GOT3 (cell line): ENCODE measurements around the gene ONECUT2.

ENCODE experiments used
- DNase-seq: peaks from one replicate; lab custom pipeline; 2025; ENCODE audit warnings: mixed read lengths; lab: John Stamatoyannopoulos, UW

ONECUT2 gene

GRCh38 chr18:57431467-57432080, 3.6 kb upstream of the ONECUT2 start:
- no peak for DNase-seq

- DNase-seq: no peak
Observed at GRCh38 chr18:57432140-57432539, 3.0 kb upstream of the ONECUT2 start.

- no peak for DNase-seq
Observed at GRCh38 chr18:57432751-57433400, 2.3 kb upstream of the ONECUT2 start.

GRCh38 chr18:57433482-57433881, 1.7 kb upstream of the ONECUT2 start:
- DNase-seq: no peak

DNA sequence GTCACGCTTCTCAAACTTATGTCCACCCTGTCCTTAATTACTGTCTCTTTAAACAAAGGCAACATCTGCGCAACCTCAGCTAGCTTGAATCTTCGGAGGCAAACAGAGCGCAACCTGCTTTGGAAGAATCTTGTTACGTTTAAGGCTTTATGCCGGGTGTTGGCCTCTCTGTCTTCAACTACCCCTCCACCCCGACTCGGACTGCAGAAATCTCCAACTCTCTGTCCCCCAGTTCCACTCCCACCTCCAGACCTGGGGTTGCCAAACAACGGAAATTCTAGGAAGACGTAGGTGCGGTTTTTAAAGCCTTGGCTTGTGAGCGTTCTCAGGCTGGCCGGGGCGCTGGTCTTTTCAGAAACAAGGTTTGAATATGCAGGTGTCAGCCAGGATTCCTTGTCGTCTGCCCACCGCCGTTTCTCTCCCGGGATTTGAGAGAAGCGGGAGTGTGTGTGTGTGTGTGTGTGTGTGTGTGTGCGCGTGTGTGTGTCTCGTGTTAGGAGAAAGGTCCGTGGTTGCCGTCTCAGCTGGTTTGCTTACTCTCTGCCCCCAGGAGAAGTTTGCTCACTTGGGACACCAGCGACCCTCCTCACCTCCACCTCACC, 1.1 kb upstream of the ONECUT2 start:
- no peak for DNase-seq

- DNase-seq: no peak
Observed at GRCh38 chr18:57435846-57436190, 644 bp downstream of the ONECUT2 start.

- no peak for DNase-seq
Observed at GRCh38 chr18:57436191-57436964, 1.2 kb downstream of the ONECUT2 start.

- DNase-seq: no peak
Observed at GRCh38 chr18:57436965-57437333, 1.8 kb downstream of the ONECUT2 start.

- no peak for DNase-seq
Observed at GRCh38 chr18:57437402-57437765, 2.2 kb downstream of the ONECUT2 start.

GRCh38 chr18:57437766-57438671, 2.8 kb downstream of the ONECUT2 start:
- no peak for DNase-seq

- DNase-seq: no peak
Observed at GRCh38 chr18:57438743-57439608, 3.8 kb downstream of the ONECUT2 start.

DNA sequence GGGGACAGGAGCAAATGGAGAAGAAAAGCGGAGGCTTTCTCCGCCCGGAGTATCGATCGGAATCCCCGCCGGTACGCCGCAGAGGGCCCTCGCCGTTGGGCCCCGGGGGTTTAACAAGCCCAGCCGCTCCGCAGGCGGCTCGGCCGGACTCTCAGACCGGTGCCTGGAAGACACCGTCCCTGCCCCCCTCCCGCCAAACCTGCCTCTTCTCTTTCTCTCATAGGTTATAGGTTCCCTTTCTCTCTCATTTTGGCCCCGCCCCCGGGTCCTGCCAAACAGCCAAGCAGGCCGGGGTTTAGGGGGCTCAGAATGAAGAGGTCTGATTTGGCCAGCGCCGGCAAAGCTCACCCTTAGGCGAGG, 4.4 kb downstream of the ONECUT2 start:
- no peak for DNase-seq

DNA sequence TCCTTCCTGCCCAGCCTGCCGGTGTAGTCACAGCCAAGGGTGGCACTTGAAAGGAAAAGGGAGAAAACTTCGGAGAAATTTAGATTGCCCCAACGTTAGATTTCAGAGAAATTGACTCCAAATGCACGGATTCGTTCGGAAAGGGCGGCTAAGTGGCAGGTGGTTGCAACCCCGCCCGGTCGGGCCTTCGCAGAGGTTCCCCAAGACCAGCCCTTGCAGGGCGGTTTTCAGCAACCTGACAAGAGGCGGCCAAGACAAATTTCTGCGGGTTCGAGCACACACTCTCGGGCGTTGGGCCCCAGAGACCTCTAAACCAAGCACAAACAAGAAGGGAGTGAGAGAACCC, 4.8 kb downstream of the ONECUT2 start:
- DNase-seq: no peak

DNA sequence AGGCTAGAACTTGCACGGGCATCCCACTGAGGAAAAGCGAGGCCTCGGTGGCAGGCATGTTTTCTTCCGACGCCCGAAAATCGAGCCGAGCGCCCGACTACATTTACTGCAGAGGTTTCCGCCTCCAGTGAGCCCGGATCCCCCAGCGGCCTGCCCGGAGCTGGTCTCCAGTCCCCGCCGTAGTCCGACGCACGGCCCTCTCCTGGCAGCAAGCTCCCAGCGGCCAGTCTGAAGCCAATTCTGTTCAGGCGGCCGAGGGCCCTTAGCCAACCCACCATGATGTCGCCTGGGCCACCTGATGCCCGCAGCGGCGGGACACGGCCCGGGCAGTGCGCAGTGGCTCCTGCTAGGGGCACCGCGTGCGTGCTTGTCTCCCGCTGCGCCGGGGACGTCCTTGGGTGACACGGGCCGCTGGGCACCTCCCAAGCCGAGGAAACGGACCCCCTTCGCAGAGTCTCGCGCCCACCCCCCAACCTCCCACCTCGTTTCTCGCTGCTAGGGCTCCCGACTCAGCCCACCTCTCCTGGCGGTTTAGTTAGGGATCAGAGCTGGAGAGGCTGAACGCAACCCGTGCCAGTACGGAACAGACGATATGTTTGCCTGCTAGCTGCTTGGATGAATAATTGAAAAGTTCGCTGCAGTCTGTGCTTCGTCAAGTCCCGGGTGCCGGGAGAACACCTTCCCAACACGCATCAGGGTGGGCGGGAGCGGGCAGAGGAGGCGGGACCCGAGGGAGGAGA, 5.3 kb downstream of the ONECUT2 start:
- DNase-seq: no peak

- DNase-seq: no peak
Observed at GRCh38 chr18:57441071-57441794, 6.1 kb downstream of the ONECUT2 start.

DNA sequence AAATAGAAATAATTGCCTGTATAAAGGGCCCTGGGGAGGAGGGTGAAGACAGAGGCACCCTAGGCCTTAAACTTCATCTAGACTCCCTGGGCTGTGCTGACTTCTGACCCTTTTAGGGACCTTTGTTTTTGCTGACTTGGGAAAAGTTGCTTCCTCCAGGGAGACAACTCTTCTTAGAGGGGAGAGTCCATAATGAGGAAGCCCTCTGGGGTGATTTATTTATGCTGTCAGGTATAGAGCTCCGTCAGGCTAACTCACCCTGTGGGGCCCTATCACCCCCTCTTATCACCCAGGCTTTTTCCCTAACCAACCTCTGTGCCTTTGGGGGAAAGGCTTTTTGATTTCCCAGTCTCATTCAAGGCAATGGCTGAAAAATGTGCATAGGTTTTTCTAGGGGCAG, 8.1 kb downstream of the ONECUT2 start:
- DNase-seq: no peak

DNA sequence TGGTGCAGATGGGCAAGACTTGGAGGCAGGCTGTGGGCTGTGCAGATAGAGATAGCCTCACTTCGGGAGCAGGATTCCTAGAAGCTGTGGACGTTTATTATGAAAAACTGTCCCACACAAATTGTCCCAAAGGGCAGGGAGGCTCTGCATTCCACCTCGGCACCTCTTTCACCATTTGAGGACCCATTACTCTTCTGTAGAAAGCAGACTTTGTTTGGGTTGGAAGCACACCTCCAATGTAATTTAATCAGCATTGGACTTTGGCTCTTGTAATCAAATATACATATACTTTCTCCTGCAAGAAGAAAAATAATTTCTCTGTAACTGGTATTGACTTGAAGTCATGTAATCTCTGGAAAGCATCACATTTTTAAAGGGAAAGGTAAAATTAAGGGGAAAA, 8.5 kb downstream of the ONECUT2 start:
- DNase-seq: no peak

DNA sequence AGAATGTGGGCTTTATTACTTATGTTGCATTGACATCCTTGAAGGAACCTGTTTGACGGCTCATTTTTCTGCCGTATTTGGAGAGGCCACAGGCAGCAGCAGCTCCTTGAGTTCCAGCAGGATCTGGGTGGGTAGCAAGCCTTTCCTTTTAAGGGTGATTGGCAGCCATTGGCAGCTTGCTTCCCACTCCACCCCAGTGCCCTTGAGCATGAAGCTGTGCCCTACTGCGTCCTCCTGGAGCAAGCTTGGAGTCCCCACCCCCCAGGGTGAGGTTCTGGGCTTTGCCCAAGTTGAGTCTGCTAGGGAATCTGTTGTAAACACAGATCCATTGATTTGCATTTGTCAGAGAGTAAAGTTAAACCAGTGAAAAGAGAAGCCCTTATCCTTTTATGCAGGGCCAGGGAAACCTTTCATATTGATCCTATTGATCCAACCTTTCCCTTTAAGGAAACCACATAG, 9.2 kb downstream of the ONECUT2 start:
- no peak for DNase-seq

DNA sequence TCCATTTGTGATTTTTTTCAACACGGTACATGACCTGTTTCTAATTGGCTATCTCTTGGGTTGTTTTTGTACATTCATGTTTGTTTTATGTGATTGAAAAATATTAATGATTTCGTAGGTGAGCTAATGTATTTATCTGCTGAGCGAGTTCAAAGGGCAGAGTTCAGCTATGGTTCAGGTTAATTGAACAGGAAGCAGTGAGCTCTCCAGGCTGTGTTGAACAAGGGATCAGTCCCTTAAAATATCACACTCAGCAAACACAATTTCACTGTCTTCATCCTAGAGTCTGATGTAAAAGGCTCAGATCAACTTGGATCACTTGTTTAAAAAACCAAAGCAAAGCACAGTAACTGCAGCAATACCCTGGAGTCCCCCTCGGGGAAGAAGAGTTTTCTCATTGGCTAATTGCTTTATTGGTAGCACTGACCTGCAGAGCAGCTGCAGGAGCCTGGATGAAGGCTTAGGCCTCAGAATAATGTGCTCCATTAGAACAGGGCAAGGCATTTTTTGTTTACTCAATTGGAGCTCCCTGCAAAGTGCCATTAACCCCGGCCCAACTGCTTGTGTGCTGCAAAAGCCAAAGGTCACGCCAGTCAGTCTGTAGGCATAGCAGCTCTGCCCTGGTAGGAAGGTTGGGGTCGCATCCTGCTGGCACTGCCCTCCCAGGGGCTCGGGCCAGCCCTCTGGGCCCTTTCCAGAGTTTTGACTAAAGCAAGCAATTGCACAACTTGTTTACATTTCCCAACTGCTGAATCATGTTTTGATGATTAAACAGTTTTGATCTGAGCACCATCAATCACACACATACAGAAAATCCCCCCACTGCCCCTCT, 10.5 kb downstream of the ONECUT2 start:
- DNase-seq: no peak
